BE2C (cell line): ENCODE measurements around the gene PHF21A.

ENCODE experiments used
- DNase-seq: peaks from one replicate; pipeline ENCODE4 v3.0.0-alpha.2; 2020
- H3K27me3 ChIP-seq: fragments of 250-450 bp; sonication (Bioruptor Pico); 2 replicates; pipeline ENCODE4 v1.5.1; 2020; ENCODE audit warnings: mild to moderate bottlenecking
- H3K36me3 ChIP-seq: fragments of 250-450 bp; sonication (Bioruptor Pico); 2 replicates; pipeline ENCODE4 v1.5.1; 2020; ENCODE audit warnings: mild to moderate bottlenecking
- H3K4me1 ChIP-seq: fragments of 250-450 bp; sonication (Bioruptor Pico); 2 replicates; pipeline ENCODE4 v1.5.1; 2020
- H3K4me3 ChIP-seq: 2 replicates; pipeline ENCODE4 v1.5.1; 2011; ENCODE audit warnings: low read depth, low read length
- H3K9me3 ChIP-seq: fragments of 250-450 bp; sonication (Bioruptor Pico); 2 replicates; pipeline ENCODE4 v1.5.1; 2020
- CTCF ChIP-seq: IDR thresholded peaks from 2 replicates; pipeline ENCODE4 v1.5.1; 2012; ENCODE audit warnings: mild to moderate bottlenecking, low read depth, low read length

Gene PHF21A

GRCh38 chr11:46075928-46076327 lies 45.3 kb downstream of the PHF21A start:
- H3K4me3 ChIP-seq: no peak overlapping the region
- no peaks in the 10 kb centered on the region; the same call in 1 of the 2 replicates for H3K36me3 ChIP-seq
- H3K9me3 ChIP-seq: no peaks in the 10 kb centered on the region
- DNase-seq: no peak
- H3K4me1 ChIP-seq: no peaks in the 10 kb centered on the region
- peak; percentile 18 for TF ChIP-seq CTCF
- H3K27me3 ChIP-seq: no peaks in the 10 kb centered on the region

GRCh38 chr11:46075168-46075567 lies 46.1 kb downstream of the PHF21A start:
- no peak for DNase-seq
- Histone ChIP-seq H3K4me1 (no peaks in the 10 kb centered on the region), H3K4me3 (no peak overlapping the region), H3K9me3 (no peaks in the 10 kb centered on the region), H3K36me3 (no peaks in the 10 kb centered on the region; the same call in 1 of the 2 replicates), H3K27me3 (no peaks in the 10 kb centered on the region)
- TF ChIP-seq CTCF: no peak

- Histone ChIP-seq H3K9me3 (no peaks in the 10 kb centered on the region), H3K27me3 (no peaks in the 10 kb centered on the region), H3K36me3 (no peaks in the 10 kb centered on the region), H3K4me1 (no peaks in the 10 kb centered on the region), H3K4me3 (no peak overlapping the region)
- TF ChIP-seq CTCF: no peak
- no peak for DNase-seq
Measured at GRCh38 chr11:46073632-46074031, 47.6 kb downstream of the PHF21A start.

GRCh38 chr11:46072172-46072964 lies 48.9 kb downstream of the PHF21A start:
- DNase-seq: no peak
- H3K4me3 ChIP-seq: no peak overlapping the region
- TF ChIP-seq CTCF: no peak

GRCh38 chr11:46071091-46071490 lies 50.2 kb downstream of the PHF21A start:
- Histone ChIP-seq H3K27me3 (no peaks in the 10 kb centered on the region), H3K9me3 (no peaks in the 10 kb centered on the region), H3K36me3 (no peaks in the 10 kb centered on the region), H3K4me3 (no peak overlapping the region), H3K4me1 (no peaks in the 10 kb centered on the region)
- no peak for TF ChIP-seq CTCF
- DNase-seq: no peak

More at GRCh38 chr11:46072172-46072964, 48.9 kb downstream of the PHF21A start:
- H3K9me3 ChIP-seq: no peaks in the 10 kb centered on the region
- no peaks in the 10 kb centered on the region for H3K36me3 ChIP-seq
- H3K27me3 ChIP-seq: no peaks in the 10 kb centered on the region
- H3K4me1 ChIP-seq: no peaks in the 10 kb centered on the region

GRCh38 chr11:46069595-46069994 lies 51.7 kb downstream of the PHF21A start:
- no peak for DNase-seq
- H3K36me3 ChIP-seq: no peaks in the 10 kb centered on the region
- no peak overlapping the region for H3K4me3 ChIP-seq

More at GRCh38 chr11:46069595-46069994, 51.7 kb downstream of the PHF21A start:
- Histone ChIP-seq H3K27me3 (no peaks in the 10 kb centered on the region), H3K9me3 (no peaks in the 10 kb centered on the region), H3K4me1 (no peaks in the 10 kb centered on the region)
- no peak for TF ChIP-seq CTCF
